NCI-H460 (cell line): ENCODE results near the gene SRRD. TPM values are rescaled to one million over a fixed set of nuclear protein-coding genes. Genes with fewer than 3 reads are reported as not detected.
A peak's percentile ranks its signal among the peaks of the same experiment; 100 is the strongest.
"Not testable (repeated sequence)": the region's sequence is repeated elsewhere in the genome, so short reads cannot be mapped to it uniquely, and the experiment has no call there.

Experiments used
- DNase-seq: peaks from one replicate; pipeline ENCODE4 v3.0.0-alpha.2; 2016; ENCODE audit warnings: low read depth; ENCODE audit errors: extremely low read depth
- polyA plus RNA-seq: library from polyadenylated mRNA; depleted of rRNA; stranded (reverse); fragments of >200 nt; gene quantifications from 2 replicates; pipeline ENCODE4 v1.2.3, GENCODE V29; 2014; cell fraction: nucleus; rRNA removed
- total RNA-seq: library from RNA; depleted of rRNA; stranded (reverse); fragments of >200 nt; shearing (Covaris generic); gene quantifications from 2 replicates; pipeline ENCODE4 v1.2.3, GENCODE V29; 2014; rRNA removed

Gene SRRD, protein sequence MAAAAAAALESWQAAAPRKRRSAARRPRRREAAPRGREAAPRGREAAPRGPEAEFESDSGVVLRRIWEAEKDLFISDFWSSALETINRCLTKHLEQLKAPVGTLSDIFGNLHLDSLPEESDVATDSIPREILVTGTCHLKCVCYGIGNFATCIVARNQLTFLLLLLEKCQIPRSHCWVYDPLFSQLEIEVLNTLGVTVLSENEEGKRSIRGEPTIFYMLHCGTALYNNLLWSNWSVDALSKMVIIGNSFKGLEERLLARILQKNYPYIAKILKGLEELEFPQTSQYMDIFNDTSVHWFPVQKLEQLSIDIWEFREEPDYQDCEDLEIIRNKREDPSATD
- total RNA-seq = 20.2 and 20.7 TPM in 2 replicates
- polyA plus RNA-seq = 9.8 and 24.2 TPM in 2 replicates

DNA sequence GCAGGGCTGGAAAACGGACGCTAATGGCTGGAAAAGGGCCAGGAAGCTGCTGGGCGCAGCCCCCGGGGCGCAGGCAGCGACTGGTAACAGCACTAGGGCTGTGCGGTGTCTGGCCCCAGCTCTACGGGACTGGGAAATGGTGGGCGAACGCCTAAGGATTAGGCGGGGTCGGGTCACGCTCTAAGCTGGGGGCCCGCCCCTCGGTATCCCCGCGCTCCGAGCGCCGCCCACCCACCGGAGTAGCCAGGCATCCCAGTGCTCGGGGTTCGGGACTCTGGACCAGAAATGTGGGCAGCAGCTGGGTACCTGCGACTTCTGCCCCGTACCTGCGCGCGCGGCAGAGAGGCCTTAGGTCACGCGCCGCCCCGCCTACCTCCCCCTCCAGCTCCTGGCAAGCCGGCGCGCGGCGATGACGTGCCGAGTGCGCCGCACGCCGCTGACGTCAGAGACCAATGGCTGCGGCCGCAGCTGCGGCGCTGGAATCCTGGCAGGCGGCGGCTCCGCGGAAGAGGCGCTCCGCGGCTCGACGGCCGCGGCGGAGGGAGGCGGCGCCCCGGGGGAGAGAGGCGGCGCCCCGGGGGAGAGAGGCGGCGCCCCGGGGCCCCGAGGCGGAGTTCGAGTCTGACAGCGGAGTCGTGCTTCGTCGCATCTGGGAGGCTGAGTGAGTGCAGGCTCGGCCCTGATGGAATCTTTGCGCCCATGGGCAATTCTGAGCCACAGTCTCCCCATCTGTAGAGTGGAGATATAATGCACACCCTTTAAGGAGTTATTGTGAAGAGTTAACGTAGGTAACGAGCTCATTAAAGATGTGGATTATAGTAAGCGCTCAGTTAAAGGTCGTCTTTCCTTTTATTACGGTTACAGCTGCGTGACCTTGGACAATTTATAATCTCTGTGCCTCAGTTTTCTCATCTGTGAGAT lies at the start of gene SRRD, which contains the start of gene HPS4:
Gene SRRD, plus strand, starts transcription at position 439 of the 921 bp plus-strand sequence. Its CDS starts 14 bp downstream, at position 453.
Gene HPS4, minus strand, starts transcription at position 345 of the 921 bp plus-strand sequence. CDS start 2,021 bp downstream, outside the sequence.
- peak; percentile 71 for DNase-seq

DNA sequence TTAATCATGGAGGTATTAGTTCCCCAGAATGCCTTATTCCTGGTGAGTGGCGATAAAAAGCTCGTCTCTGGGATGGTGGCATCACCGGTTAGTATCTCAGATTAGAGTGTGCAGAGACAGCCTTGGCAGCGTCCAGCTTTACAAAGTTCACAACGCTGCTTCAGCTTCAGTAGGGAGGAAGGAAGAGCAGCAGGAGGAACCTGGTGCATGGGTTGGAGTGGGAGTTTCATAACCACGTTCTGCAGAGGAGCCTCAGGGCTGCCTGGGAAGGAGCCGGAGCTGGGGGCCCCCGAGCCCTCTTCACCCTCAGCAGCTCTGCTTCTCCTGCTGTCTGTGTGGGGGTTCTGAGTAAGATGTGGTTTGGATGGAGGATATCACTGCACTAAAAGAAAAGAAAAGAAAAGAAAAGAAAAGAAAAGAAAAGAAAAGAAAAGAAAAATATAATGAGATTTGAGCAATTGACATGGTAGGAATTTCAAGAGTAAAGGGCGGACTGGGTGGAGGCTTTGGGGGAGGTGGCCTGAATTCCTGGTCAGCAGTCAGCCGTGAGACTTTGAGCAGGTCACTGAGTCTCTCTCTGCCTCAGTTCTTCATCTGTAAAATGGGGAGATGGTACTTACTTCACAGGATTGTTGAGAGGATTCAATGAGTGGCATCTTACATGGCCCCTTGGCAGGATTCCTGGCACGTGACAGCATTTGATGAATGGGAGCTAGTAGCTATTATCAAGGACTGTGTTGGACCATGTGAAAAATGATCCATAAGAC lies 48.2 kb upstream of the SRRD start:
- no peak for DNase-seq

DNA sequence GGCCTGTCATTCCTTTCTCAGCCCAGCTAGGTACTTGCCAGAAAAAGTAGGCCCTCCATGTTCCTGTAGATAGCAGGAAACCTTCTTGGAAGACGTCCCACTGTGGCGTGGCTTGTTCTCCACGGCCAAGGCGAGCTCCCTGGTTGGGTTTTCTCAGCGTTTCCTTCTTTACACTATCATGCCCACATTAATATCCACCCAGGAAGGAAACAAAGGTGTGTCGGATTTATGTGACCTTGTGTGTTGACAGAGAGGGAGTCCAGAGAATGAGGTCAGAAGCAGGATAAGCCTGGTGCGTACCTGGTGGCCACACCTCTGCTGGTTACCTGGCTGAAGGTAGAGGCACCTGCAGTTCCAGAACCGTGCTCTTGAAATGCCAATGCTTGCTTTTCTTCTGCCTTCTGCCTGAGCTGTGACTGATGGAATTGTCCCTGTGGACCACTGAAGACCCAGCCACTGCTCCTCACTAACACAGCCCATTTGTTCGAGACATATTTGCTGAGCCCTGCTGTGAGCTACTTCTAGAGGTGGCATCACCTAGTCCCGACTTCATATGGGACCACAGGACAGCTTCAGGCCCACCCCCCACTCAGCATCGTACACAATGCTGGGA lies 46.7 kb upstream of the SRRD start:
- DNase-seq = no peak

DNA sequence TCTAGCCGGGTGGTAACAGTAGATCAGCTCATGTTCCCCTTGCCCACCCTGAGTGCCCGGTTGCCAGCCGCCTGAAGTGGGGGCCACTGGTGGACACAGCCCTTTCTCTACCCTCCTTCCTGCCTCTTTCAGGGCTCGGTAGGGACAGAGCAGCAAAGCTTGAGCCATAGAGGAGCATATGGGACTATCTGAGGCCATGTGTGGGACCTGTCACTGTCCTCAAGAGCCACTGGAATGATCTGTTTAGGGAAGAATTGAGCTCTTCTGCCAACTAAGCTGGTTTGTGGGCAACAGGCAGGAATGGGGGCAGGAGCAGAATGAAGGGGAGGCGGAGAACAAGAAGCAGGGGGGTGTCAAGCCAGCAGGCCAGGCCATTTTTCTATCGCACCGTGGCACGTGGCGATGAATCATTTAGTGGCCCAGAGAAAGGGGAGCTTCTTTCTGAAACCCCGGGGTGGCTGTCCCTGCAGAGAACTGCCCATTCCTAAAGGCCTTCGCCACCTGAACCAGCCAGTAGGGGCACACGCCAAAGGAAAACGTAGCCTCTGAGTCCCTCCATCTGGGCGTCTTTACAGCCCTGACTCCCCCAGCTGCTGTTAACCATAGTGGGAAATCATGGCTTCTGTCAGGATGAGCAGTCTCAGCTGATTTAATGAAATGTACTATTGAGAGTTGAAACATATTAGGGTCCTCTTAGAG lies 45.8 kb upstream of the SRRD start:
- no peak for DNase-seq

DNA sequence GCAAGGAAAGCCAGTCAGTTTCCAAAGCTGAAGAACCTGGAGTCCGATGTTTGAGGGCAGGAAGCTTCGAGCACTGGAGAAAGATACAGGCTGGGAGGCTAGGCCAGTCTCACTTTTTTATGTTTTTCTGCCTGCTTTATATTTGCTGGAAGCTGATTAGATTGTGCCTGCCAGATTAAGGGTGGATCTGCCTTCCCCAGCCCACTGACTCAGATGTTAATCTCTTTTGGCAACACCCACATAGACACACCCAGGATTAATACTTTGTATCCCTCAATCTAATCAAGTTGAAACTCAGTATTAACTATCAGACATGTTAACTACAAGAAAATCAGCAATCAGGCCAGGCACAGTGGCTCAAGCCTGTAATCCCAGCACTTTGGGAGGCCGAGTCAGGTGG lies 44.9 kb upstream of the SRRD start:
- not testable (repeated sequence) for DNase-seq

DNA sequence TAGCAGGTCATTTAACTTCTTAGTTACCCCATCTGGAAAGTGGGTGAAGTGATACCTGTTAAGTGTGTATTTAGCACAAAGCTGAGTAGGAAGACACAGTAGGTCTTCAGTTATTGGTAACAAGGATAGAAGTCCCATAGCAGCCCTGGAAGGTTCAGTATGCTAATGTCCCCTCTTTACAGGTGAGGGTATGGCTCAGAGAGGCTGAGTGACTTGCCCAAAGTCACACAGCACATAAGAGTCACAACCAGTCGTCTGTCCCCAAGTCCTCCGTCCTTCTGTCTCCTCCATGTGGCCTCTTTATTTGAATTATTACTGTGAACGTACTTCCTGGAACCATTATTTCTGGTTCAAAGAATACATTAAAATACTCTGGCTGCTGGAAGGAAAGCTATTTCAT lies 44.1 kb upstream of the SRRD start:
- DNase-seq = no peak

DNA sequence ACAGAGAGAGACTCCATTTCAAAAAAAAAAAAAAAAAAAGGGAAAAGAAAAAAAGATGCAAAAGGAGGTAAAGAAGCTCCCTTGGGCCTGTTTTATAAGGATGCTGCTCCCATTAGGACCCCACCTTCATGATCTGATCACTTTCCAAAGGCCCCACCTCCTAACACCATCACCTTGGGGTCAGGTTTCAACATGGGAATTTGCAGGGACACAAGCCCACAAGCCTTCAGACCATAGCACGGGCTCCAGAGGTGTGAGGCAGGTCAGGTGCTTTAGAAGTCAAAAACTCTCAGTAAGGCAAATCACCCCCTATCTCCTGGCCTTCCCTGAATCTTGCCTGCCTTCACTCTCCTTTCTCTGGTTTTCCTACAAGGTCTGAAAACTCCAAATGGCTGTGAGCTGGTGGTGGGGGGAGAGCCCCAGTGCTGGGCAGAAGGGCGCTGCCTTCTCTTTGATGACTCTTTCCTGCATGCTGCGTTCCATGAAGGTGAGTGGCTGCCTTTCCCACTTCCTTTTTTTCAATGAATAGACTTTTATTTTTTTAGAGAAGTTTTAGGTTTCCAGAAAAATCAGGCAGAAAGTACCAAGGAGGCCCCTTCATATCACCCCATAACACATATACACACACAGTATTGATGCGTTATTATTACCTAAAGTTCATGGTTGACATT lies 41.5 kb upstream of the SRRD start:
- no peak for DNase-seq

DNA sequence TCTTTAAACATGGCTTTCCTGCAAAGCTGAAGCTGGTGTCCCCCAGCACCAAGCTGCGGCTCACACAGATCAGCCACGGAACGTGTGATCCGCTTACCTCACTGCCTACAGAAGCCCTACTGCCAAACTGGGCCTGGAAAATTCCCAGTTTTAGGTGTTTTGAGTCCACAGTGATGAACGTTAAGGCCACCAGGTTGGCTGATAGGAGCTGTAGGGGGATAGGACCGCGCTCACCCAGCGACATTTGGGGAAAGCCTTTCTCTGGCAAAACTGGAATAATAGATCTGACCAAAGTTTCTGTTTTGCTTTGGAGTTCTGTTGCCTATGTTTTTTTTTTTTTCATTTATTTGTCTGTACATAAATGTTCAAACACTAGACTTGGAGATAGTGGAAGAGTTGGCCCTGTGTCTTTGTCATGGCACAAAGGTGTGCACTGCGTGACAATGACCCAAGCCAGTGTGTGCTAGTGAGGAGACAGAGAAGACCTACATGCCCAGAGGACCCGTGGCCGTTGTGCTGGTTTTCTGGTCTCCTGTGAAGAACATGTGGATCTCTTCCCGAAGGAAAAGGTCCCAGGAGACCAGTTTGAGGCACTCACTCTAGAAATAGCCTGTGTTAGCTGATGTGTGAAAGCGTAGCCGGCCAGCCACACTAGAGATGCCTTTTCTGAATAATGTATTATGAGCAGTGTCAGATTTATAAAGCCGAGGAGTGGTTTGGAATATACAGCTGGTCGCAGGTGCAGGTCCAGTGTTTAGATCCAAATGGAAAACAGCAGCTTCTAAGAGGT lies 39.6 kb upstream of the SRRD start:
- no peak for DNase-seq

DNA sequence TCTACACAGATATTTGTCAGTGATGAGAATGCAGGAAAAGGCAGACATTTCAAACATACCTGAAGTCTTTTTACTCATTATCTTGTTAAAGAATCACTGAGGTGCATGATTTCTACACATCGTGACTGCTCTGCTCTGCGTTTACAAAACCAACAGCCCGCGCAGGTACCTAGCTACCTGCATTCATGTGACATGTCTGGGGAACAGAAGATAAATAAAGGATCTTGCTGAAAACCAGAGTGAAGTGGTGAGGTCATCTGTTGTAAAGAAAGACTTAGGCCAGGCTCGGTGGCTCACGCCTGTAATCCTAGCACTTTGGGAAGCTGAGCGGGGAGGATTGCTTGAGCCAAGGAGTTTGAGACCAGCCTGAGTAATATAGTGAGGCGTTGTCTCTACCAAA lies 38.9 kb upstream of the SRRD start:
- no peak for DNase-seq

DNA sequence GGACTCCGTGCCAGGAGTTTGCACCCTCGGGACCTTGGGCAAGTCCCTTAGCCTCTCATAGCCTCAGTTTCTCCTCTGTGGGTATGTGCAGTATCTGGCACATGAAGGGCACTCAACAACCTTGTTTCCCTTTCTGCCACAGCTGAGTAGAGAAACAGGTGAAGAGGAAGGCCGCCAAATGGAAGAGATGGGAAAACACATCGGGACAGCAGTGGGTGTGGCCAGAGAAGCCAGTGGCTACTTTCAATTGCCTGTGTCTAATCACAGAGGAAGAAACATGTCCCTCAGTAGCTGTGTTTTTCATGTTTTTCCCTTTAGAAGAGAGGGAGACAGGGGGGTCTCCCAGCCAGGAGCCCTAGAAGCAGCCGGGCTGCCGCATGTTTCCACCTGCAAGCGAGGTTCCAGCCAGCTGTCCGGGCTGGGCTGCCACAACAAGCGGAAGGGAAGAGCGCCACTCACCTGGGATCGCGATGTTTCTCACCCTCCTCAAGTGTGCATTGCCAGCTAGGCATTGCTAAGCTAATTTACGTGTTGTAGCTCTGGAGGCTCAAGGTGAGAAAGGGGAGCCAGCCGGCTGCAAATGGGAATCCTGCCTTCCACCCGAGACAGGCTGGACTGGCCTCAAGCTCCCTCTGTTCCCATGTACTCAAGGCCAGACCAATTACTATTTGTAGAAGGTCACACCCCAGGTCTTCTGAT lies 38.0 kb upstream of the SRRD start:
- DNase-seq = no peak

DNA sequence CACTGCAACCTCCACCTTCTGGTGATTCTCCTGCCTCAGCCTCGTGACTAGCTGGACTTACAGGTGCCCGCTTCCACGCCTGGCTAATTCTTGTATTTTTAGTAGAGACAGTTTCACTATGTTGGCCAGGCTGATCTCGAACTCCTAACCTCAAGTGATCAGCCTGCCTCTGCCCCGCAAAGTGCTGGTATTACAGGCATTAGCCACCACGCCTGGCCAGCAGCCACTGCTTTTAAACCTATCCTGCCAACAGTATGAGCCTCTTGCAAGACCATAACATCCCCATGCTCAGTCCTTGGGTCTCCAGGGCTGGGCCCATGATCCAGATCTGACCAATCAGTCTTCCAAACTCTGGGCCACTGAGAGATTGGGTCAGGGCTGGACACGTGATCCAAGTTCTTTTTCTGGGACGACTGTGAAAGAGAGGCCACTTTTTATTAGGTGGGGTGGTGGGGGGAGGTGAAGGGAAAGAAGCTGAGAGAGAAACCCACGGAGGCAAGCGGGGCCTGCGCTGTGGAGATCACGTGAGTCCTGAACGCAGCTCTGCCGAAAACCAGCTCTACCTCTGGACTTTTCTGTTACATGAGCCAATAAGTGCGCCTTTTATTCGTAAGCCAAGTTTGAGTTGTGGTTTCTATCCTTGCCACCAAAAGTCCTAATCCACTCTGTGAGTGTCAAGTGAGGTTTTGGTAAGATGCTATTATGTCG lies 36.7 kb upstream of the SRRD start:
- DNase-seq = no peak

DNA sequence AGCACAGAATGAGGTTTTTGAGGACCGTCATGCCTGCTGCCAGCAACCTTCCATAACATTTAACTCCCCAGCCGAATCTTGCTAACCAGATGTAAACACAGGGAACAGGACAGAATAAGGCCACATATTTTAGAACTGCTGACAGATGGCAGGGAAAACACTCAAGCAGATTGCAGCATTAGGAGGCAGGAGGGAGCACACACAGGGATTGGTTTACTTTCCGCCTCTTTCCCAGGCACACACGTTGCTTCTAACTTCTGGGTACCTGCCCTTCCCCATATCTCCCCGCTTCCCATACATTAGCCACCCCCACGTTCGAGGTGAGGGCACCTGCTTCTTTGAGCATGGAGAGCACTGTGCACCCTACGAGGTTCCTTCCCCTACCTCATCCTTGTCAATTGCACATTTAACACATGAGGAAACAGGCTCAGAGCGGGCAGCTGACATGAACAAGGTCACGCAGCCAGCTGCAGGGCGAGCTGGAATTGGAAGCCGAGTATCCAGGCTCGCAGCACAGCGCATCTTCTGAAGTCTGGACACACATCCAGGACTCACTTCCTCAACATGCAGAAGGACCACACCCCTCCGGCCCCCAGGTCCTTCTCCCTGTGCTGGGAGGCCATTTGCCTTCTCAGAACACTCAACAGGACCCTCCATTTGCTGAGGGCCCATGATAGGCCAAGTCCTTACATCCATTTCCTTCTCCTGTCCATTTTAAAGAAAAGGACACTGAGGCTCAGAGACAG lies 35.9 kb upstream of the SRRD start:
- no peak for DNase-seq

DNA sequence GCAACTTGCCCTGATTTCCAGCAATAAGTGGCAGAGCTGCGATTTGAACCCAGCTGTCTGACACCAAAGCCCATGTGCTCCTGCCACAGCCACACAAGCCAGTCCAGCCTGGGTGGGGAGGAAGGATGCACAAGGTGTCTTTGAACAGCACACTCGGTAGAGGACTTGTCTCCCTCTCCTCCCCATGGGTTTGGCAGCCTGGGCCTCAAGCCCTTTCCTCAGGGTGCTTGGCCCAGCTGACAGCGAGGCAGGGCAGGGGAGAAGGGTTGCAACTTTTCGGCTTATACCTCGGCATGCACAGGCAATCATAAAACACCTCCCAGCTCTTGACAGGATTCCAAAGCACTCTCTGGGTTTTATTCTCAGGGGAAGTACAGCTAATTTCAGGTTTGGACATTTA lies 35.3 kb upstream of the SRRD start:
- DNase-seq = no peak

DNA sequence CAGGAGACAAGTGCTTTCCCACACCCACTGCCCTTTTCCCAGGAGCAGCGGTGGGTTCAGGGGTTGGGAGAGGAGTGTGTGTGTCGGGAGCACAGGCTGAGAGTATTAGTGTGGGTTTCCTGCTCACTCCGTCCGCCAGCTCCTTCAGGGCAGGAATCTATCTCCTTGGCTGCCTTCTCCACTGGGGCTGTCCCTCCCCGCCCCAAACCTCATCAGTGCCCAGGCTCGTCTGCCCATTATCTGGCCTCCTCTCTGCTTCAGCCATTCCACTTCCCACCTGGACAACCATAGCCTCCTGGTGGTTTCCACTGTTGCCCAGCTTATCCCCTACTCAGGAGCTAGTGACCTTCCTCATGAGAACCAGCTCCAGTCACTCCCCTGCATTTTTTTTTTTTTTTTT lies 34.7 kb upstream of the SRRD start:
- no peak for DNase-seq

DNA sequence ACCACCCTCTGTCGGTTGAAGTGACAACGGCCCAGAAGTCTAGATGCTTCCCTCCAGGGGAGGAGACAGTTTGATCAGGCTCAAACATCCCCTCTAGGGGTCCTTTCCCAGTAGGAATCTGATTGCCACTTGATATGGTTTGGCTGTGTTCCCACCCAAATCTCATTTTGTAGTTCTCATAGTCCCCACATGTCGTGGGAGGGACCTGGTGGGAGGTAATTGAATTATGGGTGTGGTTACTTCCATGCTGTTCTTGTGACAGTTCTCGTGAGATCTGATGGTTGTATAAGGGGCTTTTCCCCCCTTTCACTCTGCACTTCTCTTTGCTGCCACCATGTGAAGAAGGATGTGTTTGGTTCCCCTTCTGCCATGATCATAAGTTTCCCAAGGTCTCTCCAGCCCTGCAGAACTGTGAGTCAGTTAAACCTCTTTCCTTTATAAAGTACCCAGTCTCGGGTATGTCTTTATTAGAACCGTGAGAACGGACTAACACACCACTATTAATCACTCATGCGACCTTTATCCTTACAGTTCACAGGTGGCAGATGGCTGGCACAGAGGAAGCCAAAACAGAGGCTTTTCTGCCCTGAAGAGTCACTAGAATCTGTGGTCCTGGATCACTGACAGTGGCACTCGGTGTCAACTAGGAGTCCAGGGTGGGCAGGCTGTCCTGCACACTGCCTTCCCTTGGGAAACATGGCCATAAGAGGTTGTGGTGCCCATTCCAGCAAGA lies 33.1 kb upstream of the SRRD start:
- DNase-seq = no peak
